HG03025 (cell line): Measurements from ENCODE around the gene SIT1.
"Not testable (repeated sequence)": the region's sequence is repeated elsewhere in the genome, so short reads cannot be mapped to it uniquely, and the experiment has no call there.

Experiments
- ATAC-seq: cut with Tn5 transposase; IDR thresholded peaks from one replicate; pipeline ENCODE4 v1.9.1; 2021; ENCODE audit warnings: mild to moderate bottlenecking, moderate library complexity; ENCODE audit not compliant: unreplicated experiment, low FRiP score

Gene SIT1

DNA sequence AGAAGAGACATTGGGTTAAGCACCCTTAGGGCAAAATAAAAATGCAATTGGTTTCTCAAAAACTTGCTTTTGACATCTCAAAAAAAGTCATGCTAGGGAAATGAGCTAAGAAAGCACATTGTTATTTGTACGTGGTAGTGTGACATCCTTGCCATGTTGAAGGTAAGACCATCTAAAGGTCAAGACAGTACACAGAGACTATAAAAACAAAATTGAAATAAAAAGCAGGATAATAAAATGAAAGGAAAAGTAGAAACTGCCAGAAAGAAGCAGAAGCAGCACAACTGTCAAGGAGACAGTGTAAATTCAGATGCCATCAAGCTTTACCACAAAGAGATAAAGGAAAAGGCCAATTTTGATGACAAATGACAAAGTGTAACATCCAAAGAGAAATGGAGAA, 11.5 kb downstream of the SIT1 start:
- ATAC-seq = not testable (repeated sequence)

DNA sequence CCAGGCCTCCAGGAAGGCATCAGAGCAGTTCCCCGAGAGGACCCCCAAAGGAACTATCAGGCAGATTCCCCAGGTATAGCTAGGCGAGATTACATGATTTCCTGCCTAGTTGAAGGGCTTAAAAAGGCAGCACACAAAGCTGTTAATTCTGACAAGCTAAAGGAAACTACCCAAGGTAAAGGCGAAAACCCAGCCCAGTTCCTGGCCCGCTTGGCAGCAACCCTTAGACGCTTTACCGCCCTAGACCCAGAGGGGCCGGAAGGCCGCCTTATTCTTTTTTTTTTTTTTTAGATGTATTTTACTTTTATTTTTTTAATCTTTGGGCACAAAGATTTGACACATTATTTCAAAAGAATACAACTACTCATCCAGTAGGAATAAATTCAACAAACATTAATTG, 12.0 kb downstream of the SIT1 start:
- ATAC-seq = not testable (repeated sequence)

DNA sequence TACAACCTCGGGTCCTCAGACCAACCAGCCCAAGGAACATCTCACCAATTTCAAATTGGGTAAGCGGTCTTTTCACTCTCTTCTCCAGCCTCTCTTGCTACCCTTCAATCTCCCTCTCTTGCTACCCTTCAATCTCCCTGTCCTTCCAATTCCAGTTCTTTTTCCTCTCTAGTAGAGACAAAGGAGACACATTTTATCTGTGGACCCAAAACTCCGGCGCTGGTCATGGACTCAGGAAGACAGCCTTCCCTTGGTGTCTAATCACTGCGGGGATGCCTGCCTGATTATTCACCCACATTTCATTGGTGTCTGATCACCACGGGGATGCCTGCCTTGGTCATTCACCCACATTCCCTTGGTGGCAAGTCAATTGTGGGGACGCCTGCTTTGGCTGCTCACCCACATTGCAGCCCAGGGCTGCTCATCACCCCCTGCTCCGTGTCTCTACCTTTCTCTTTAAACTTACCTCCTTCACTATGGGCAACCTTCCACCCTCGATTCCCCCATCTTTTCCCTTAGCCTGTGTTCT, 13.2 kb downstream of the SIT1 start:
- ATAC-seq = not testable (repeated sequence)

DNA sequence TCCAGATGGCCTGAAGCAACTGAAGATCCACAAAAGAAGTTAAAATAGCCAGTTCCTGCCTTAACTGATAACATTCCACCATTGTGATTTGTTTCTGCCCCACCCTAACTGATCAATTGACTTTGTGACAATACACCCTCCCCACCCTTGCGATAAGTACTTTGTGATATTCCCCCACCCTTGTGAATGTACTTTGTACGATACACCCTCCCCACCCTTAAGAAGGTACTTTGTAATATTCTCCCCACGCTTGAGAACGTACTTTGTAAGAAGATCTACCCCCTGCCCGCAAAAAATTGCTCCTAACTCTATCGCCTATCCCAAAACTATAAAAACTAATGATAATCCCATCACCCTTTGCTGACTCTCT, 13.9 kb downstream of the SIT1 start:
- not testable (repeated sequence) for ATAC-seq

DNA sequence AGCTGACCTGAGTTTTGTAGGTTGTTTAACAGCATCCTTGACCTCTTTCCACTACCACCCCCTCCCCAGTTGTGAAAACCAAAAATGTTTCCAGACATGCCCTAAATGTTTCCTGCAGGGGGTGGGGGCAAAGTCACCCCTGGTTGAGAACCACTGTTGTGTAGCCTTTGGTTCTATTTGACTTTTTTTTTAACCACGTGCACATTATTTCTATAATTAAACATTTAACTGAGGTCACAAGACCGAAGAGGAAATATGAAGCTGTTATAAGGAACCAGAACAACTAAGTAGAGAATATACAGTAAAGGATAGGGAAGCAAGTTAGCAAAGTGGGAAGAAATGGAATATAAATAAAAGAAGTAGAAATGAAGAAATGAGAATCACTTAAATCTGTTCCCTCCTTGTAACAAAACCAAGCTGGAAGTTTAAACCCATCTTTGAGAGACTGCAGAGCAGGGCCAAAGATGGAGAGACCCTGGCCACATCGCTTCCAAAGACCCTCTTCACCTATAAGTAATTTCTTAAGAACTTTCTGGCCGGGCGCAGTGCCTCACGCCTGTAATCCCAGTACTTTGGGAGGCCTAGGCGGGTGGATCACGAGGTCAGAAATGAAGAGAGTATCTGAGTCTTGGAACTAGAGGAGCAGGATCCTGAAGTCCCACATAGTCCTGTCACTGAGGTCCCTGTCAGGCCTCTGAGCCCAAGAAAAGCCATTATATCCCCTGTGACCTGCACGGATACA, 14.4 kb downstream of the SIT1 start:
- no peak for ATAC-seq

DNA sequence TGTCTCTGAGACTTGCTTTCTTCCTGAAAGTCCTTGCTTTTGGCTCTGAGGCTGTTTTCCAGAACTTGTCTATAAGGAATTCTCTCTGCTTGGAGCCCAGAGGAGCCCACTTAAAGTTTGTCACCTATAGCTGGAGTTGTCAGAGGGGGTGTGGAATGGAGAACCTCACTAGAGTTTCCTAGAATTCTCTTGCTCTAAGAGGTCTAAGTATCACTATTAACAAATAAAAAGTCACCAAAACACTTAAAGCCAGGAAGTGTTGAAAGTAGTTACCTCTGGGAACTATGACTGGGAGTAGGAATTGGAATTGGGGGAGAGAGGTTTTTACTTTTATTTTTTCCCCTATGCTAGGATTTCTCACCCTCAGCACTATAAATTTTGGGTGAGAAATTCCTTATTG, 15.0 kb downstream of the SIT1 start:
- no peak for ATAC-seq

DNA sequence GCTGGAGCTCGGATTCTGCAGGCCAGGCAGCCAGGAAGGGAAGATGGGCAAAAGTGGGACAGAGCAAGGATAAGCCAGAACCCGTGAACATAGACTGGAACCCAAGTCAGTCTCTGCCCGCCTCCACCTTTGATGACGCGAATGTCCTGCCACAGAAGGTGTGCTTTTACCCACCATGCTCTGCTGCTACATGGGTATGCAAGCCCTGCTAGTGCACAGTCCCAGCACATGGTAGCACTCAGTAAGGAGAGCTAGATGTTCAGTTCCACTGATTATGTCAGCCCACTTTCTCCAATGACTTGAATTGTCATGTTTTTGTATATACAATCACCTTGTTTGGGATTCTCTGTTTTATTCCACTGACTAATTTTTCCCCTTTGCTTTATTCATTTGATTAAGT, 21.1 kb downstream of the SIT1 start:
- no peak for ATAC-seq

DNA sequence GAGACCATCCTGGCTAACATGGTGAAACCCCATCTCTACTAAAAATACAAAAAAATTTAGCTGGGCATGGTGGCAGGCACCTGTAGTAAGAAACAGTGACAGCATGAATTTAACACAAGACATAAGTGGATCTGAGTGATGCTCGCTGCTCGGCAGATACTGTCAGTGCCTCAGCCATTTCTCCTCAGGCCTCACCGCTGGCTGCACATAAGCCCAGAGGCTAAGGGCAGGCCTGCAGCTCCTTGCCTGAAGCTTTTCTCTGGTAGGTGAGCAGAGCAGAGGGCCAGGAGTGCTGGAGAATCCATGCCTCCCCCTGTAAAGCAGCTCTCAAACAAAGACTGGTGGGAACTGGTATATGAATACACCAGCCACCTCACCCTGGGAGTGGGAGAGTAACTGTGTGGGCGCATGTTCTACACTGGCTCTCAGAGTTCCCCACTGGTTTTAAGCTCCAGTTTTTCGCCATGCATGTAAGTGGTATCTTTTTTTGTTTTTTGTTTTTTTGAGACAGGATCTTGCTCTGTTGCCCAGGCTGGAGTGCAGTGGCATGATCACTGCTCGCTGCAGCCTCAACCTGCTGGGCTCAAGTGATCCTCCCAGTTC, 22.2 kb downstream of the SIT1 start:
- no peak for ATAC-seq

DNA sequence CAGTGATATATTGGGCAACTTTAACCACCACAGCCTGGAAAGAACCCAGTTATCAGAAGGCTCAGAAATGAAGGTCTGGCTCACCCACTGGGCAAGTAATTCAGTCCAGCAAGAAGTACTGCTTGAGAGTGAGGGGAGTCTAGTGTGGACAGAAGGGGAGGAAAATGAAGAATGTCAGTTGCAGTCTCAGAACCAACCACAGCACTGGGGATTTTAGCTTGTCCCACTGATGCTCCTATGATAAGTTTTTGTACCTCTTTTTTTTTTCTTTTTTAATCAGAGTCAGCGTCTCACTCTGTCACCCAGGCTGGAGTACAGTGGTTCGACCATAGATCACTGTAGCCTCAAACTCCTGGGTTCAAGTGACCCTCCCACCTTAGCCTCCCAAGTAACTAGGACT, 23.2 kb downstream of the SIT1 start:
- no peak for ATAC-seq

DNA sequence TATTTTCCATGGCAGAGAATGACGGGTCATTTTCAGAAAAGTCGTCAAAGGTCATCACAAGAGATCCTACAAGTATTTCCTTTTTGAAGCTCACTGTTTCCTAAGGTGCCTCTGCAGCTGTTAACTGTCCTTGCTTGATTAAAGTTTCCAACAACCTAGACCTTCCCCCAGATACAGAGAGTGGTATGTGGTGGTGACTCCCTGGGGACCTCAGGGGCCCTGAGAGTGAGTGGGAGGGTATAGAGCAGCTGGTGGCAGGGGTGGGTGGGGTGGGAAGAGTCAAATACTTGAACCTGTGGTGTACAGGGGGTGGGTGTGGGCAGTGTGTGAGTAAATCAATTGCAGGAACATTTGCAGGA, 31.0 kb downstream of the SIT1 start:
- peak; percentile 38 for ATAC-seq

DNA sequence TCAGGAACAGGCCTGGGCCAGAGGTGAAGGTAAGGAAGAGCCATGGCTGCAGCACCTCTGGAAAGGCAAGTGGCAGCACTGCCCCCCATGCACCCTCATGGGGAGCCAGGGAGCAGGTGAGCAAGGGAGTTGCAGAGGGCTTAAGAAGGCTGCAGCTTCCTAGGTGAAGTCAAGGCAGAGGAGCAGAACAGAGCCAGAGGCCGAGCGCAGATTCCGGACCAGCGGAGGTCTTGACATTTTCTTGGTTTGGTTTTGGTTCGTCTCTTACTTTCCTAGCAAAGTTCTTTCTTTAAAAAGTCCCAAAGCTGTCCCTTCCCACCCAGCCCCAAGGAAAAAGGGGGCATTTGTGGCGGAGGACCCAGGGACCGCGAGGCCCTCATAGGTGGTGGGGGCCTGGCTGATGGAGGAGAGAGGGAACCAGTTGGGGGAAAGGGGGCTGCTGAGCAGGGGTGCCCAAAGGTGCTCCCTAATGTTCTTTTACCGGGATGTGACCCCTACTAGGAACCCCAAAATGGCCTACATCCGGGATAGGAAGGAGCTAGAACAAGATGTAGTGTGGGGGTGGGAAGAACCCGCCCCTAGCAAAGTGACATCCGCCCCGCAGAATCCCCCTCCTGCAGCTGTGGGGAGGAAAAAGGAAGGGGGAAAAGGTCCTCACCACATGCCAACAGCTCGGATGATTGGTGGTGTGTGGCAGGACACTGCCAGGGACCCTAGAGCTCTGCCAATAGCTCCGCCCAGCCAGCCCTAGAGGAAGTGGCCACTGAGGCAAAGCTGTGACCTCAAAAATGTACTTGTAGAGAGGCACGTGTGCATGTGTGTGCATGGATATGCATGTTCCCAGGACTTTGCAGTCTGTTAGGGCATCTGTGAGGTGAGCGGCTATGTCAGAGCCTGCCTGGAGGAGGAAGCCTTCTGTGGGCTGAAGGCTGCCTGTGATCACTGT, 31.6 kb downstream of the SIT1 start:
- peak; percentile 20 for ATAC-seq

DNA sequence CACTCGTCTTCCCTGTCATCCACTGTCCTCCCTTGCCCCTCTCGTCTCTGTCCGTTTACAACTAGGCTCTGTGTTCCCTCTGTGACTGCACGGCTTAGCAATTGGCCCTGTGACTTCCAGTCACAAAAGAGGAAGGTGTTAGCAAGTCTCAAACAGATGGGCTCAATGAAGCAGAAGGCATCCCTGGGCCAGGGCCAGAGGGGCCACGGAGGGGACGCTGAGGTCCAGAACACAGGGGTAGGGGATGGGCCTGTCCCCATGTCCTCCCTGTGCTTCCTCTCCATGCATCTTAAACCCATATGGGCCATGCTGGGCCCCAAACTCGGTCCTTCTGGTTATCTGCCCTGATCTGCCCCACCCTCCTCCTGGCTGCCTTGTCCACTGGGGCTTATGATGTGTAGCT, 32.4 kb downstream of the SIT1 start, which contains the start of gene CD72:
CD72 (minus strand) TSS at position 89 of the 403 bp plus-strand sequence. CDS start 110 bp downstream, outside the sequence.
- ATAC-seq = no peak

DNA sequence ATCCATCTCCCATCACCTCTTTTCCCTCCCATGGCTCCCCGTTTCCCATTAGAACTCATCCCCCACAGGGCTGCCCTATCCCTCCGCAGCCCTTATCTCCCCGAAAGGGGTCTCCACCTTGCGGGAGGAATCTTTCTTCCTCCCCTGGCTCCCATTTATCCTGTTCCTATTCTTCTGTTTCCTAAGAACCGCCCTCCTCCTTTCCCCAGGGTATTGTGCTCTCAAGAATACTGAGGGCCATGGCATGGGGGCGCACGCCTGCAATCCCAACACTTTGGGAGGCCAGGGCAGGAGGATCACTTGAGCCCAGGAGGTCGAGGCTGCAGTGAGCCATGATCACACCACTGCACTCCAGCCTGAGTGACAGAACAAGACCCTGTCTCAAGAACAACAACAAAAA, 33.2 kb downstream of the SIT1 start:
- ATAC-seq = no peak

DNA sequence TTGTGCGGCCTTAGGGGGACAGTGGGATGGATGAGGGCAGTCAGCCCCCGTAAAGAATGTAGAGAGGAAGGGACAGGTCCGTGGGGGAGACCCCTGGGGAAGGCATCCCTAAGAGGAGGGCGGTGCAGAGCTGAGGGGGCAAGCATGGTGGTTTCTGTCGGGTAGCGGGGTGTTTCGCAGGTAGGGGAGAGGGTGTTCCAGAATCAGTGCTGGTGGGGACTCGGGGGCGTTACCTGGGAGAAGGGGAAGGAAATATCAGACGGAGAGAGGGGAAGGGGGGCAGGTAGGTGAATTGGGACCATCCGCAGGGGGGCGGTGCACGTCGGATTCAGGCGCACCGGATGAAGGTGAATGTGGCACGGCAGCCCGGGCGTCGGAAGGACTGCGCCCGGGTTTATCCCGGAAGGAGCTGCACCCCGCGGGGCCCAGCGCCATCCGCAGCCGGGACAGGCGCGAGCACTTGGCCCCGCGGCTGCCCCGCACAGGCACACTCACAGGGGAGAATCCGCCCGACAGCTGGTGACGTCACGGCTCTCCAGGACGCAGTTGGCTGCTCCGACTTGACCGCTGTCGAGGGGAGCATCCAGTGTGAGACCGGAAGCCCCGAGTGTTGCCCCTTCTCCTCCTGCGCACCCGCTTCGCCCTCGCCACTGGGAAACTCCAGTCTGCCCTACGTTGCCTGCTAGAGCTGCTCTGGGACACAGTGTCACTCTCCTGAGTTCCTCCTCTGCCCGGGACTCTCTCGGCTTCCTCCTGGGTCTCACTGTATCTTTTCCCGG, 33.9 kb downstream of the SIT1 start:
- ATAC-seq = no peak

DNA sequence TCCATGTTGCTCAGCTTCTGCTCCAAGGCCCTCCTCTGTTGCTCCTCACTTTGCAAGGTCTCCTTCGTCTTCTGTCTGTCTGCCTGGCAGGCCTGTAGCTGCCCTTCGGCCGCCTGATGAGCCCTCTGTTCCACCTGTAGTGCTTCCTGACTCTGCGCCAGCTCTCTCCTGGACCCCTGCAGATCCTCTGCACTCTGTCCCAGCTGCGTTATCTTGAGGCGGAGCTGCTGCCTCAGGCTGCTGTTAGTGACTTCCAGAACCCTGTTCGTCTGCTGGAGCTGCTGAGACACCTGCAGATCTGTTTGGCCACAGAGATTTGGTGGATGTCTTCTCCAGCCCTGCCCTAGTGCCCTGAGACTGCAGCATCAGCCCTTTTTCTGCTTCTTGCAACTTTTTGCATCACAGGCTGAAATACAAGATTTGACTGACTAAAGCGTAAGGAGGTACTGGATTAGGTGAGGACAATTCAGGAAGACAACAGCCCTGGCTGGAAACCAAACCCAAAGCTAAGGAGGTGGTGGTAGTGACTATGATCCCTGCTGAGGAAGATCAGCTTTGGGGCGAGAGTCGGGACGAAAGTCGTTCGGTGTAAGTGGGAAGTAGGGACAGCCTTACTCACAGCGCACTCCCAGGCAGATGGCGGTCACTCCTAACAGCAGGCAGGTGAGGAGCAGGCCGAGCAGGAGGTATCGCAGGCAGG, 34.6 kb downstream of the SIT1 start:
- ATAC-seq = no peak

DNA sequence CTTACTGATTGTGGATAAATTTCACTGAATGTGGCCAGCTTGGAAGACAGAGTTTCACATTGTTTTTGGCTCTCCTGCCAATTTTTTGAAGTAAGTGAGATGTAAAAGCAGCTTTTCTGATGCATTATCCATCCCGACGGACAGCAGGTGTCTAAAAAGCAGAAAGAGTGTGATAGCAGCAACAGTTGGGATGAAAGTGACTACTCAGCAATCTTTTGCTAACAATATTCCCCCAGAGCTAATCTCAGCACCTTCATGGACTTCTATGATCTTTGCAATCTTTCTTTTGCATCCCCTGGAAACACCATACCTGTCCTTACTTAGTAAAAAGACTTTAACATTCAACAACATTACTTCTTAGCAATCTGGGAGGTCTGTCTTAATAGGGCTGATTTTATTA, 37.9 kb downstream of the SIT1 start:
- ATAC-seq = no peak

DNA sequence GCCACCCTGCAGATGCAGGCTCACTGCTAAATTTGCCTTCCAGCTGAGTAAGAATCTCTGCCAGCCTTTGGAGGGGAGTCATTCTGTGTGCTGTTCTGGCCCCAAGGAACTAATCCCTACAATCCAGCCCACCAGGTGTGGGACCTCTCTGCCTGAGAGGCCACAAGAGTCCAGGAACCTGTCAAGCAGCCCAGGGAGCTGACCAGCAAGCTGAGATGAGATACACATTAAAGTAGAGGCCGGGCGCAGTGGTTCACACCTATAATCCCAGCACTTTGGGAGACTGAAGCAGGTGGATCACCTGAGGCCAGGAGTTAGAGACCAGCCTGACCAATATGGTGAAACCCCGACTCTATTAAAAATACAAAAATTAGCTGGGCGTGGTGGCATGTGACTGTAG, 38.7 kb downstream of the SIT1 start:
- ATAC-seq = not testable (repeated sequence)

DNA sequence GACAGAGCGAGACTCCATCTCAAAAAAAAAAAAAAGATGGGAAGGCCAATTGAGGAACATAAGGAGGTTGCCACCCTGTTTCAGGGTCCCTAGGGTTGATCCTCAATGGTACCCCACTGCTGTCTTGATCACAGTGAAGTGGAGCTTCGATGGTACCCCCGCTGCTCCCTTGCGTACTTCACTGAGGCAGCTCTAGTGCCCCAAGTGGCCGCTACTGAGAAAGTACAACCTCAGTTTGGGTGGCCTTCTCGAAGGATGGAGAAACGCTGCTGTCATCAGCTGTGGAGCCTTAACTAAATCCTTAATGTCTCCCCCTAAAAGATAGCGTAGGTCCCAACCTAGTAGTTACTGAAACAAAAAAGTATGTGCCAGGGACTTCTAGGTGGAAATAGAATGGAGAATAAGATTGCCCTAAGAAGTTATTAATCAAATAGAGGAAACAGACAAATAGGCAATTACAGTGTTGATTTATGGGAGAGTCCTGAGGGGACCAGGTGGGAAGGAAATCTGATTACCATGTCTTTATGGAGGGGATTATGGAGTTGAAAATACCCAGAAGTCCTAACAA, 39.4 kb downstream of the SIT1 start:
- ATAC-seq = no peak

DNA sequence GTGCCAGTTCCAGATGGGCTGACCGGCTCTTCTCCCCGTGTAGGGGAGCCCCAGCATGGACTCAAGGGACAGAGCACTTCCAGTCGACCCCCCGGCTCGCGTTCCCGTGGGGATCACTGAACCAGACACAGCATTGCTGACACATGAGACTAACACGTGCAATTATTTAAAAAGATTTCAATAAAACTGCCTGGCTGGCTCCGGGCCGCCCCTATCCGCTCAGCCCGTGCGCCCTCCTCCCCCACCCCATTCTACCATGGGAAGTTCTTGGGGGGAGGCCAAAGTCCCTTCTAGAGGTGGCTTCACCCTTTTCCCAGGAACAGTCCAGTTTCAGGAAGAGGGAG, 40.9 kb downstream of the SIT1 start:
- no peak for ATAC-seq
